ENCODE measurements around the gene NUDT8.

Gene NUDT8

GRCh38 chr11:67657300-67657699 is 27.6 kb upstream of the NUDT8 start:
- no peak for DNase-seq (ENCODE audit: insufficient read length, low spot score)
- TF ChIP-seq CTCF (IDR thresholded peaks at IDR 0.05; ENCODE audit: insufficient read depth, missing control alignments): no peak
- FAIRE-seq: no peak

- FAIRE-seq (no peak), DNase-seq (ENCODE audit: insufficient read length, low spot score) (no peak)
- TF ChIP-seq CTCF (IDR thresholded peaks at IDR 0.05; ENCODE audit: insufficient read depth, missing control alignments): no peak
Measured at GRCh38 chr11:67656278-67656922, 26.7 kb upstream of the NUDT8 start.

DNA sequence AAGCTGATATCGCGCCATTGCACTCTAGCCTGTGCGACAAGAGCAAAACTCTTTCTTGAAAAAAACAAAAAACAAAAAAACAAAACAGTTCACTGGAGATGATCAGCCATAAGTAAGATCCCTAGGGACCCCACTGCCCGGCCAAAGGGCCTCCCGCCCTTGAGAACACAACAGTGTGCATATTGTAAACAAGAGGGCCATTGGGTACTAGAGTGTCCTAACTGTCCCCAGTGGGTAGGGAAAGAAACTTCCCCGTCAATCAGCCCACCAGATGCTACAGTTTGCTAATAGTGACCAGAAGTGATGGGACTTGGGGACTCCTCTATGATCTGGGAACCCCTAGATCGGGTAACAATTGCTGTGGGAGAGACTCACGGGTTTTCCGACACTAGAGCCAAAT is 24.5 kb upstream of the NUDT8 start:
- DNase-seq (ENCODE audit: insufficient read length, low spot score) (no peak), FAIRE-seq (no peak)
- no peak for TF ChIP-seq CTCF (IDR thresholded peaks at IDR 0.05; ENCODE audit: insufficient read depth, missing control alignments)

- DNase-seq (ENCODE audit: insufficient read length, low spot score): no peak
- no peak for TF ChIP-seq CTCF (IDR thresholded peaks at IDR 0.05; ENCODE audit: insufficient read depth, missing control alignments)
- no peak for FAIRE-seq
Measured at GRCh38 chr11:67652965-67653845, 23.5 kb upstream of the NUDT8 start.

DNA sequence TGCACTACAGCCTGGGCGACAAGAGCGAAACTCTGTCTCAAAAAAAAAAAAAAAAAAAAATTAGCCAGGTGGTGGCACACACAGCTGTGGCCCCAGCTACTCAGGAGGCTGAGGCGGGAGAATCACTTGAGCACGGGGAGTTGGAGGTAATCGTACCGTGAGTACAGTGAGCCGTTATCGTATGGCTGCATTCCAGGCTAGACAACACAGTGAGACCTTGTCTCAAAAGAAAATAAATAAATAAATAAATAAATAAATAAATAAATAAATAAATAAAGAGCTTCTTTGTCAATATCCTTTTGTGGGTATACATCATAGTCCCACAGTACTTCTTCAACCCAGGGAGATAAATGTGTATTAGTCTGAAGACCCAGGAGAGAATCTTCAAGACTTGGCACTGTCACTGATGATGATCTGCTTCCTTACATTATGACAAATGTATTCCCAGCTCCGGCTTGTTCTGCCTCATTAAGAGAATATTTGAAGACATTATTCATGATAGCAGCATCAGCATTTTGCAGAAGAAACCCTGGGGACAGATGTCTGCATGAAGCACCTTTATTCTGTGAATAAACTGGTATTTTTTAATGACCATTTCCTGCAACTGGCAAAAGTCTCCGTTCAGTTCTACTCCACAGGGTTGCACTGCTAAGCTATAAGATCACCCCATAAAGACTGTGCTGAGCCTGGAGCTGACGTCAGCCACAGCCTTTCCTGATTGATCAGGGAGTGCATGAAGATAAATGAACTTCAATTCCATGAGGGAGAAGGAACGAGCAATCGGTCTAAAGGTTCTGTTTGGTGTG is 22.4 kb upstream of the NUDT8 start:
- no peak for TF ChIP-seq CTCF (IDR thresholded peaks at IDR 0.05; ENCODE audit: insufficient read depth, missing control alignments)
- no peak for FAIRE-seq

GRCh38 chr11:67649634-67650510 is 20.1 kb upstream of the NUDT8 start:
- DNase-seq (ENCODE audit: insufficient read length, low spot score) (no peak), FAIRE-seq (no peak)
- TF ChIP-seq CTCF (IDR thresholded peaks at IDR 0.05; ENCODE audit: insufficient read depth, missing control alignments): no peak

More for the DNA sequence above, 22.4 kb upstream of the NUDT8 start:
- DNase-seq (ENCODE audit: insufficient read length, low spot score): no peak

Measured in D721Med (cell line).